CD4-positive, alpha-beta T cell treated with Interleukin-4 for 1 hour (primary cell): ENCODE data around the gene CHI3L1.

Experiments
- DNase-seq, 2 donors: peaks; one replicate each; pipeline ENCODE4 v3.0.0-alpha.2; 2020 to 2022

The CHI3L1 gene

DNA sequence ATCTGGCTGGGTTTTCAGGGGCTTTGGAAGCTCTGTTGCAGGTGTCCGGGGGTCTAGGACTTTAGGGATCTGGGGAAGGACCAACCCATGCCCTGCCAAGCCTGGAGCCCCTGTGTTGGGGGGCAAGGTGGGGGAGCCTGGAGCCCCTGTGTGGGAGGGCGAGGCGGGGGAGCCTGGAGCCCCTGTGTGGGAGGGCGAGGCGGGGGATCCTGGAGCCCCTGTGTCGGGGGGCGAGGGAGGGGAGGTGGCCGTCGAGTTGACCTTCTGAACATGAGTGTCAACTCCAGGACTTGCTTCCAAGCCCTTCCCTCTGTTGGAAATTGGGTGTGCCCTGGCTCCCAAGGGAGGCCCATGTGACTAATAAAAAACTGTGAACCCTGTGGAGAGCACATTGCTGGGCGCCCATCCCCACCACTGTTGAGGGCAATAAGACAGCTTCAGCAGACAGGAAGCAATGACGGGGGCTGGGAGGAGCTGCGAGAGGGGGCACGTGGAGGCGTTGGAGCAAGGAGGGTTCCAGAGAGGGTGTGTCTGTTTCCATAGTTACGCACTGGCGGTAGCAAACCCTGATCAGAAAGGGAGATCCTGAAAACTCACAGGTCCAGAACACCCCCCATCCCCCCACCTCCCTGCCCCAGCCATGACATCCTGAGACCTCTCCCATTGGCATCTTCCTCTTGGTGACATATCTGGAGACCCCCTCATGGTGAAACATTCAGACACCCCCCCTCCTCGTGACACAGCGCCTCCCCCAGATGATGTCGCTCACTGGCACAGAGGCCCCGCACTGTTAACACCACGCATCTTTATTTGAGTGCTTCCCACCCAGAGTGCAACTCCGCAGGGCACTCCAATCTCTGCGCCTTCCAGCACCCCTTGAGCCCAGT lies 19.2 kb downstream of the CHI3L1 start:
- DNase-seq, result no peak

DNA sequence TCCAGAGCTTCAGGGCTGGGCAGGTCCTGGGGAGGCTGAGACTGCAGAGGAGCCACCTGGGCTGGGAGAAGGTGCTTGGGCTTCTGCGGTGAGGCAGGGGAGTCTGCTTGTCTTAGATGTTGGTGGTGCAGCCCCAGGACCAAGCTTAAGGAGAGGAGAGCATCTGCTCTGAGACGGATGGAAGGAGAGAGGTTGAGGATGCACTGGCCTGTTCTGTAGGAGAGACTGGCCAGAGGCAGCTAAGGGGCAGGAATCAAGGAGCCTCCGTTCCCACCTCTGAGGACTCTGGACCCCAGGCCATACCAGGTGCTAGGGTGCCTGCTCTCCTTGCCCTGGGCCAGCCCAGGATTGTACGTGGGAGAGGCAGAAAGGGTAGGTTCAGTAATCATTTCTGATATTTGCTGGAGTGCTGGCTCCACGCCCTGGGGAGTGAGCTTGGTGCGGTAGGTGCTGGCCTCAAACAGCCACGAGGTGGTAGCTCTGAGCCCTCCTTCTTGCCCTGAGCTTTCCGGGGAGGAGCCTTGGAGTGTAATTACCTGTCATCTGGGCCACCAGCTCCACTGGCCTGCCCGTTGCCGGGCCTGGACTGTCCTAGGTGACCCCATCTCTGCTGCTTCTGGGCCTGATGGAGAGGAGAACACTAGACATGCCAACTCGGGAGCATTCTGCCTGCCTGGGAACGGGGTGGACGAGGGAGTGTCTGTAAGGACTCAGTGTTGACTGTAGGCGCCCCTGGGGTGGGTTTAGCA lies 20.1 kb downstream of the CHI3L1 start:
- DNase-seq, result no peak

DNA sequence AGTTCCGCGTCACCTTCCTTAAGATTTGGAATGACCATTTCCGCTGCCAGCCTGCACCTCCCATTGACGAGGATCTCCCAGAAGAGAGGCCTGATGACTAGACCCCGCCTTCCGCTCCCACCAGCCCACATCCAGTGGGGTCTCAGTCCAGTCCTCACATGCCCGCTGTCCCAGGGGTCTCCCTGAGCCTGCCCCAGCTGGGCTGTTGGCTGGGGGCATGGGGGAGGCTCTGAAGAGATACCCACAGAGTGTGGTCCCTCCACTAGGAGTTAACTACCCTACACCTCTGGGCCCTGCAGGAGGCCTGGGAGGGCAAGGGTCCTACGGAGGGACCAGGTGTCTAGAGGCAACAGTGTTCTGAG lies 20.7 kb downstream of the CHI3L1 start:
- DNase-seq, result no peak

DNA sequence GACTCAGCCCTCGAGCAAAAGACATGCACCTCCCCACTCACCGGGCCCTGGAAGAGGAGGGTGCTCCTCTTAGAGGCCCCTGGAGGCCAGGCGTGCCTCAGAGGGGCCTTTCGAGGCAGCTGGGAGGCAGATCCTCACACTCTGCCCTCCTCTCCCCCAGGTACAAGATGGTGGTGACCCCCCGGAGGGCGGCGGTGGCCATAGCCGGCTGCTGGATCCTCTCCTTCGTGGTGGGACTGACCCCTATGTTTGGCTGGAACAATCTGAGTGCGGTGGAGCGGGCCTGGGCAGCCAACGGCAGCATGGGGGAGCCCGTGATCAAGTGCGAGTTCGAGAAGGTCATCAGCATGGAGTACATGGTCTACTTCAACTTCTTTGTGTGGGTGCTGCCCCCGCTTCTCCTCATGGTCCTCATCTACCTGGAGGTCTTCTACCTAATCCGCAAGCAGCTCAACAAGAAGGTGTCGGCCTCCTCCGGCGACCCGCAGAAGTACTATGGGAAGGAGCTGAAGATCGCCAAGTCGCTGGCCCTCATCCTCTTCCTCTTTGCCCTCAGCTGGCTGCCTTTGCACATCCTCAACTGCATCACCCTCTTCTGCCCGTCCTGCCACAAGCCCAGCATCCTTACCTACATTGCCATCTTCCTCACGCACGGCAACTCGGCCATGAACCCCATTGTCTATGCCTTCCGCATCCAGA lies 21.3 kb downstream of the CHI3L1 start:
- no peak for DNase-seq

DNA sequence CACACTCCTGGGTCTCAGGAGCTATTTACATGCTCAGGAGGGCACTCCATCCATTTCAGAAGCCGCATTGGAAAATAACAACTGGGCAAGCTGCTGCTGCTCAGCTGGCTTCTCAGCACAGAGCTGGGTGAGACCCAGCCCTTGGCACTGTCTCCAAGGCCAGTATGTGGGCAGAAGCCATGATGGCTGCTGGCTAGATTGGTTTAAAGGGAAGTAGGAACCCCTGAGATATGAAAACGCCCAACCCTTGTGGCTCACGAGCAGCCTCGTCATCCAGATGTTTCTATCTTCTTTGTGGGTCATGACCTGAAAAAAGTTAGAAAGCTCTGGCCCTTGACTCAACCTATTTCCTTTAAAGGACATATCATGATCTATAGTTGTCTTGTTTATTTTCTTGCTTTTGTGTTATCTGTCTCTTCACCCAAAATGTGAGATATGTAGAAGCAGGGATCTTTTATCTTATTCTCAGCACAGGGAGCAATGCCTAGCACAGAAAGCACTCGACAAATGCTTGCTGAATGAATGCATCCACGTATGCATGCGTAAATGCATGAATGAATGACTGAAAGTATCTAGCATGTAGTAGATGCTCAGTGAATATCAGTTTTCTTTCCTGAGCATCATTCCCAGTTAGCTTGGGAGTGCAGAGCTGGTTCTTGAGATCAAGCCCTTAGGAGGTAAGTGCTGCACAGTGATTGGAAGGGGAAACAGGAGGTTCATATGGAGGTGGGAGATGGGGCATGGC lies 22.4 kb downstream of the CHI3L1 start:
- DNase-seq, result peak in 1 of 2 donors; percentile 19

DNA sequence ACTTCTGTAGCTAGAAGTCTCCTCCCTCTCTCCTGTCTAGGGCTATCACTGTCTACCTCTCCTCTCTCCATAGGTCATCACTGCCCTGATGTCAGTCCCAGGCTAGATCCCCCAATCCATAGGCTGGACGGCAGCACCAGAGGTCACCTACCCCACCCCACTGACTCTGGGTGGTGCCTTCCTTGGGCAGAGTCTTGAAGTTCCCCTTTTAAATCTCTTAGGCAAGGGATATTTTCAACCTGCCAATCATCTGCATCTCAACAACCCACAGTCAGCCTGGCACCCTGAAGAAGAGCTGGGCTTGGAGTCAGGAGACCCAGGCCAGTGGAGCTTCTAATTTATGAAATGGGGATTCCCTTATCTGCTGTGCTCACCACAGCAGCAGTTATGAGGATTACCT lies 24.1 kb downstream of the CHI3L1 start:
- DNase-seq, result no peak

DNA sequence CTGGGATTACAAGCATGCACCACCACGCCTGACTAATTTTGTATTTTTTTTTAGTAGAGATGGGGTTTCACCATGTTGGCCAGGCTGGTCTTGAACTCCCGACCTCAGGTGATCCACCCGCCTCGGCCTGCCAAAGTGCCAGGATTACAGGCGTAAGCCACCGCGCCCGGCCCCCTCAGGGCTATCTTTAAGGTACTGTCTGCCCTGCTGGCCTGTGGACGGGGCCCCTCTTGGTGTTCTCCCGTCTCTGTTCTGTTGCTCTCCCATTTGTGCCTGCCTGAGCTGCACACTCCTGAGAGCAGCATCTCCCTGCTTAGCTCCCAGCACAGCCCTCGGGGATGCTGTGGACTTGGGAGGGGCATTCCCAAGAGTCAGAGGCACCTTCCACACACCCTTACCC lies 24.8 kb downstream of the CHI3L1 start:
- DNase-seq, result no peak

DNA sequence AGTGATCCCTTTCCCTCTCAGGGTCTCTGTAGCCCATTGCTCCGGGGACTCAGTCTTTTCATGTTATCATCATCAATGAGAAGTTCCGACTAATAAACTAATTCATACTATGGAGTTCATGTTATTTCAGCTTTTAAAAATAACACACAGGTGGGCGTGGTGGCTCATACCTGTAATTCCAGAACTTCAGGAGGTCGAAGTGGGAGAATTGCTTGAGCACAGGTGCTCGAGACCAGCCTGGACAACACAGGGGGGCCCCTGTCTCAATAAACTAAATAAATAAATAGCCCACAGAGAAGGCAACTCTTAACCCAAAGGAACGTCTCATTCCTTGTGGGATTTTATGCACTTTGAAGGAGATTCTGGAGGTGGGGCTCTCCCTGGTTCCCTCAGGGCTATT lies 25.3 kb downstream of the CHI3L1 start:
- no peak for DNase-seq

DNA sequence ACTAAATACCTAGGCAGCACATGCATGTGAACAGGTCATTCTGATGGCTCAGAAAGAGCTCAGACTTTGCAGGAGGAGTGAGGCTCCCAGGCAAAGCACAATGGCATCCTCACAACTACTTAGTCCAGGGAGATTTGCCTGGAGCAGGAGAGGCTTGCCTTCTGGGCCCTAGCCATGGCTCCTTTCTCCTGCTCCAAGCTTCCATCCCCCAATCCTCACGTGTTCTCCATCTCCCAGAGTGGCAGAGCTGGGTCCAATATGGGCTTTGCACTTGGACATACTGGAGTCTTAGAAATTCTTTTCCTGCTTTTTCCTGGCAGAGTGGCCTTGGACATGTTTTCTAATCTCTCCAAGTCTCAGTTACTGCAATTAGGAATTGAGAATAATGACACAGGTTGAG lies 26.7 kb downstream of the CHI3L1 start:
- DNase-seq, result no peak

DNA sequence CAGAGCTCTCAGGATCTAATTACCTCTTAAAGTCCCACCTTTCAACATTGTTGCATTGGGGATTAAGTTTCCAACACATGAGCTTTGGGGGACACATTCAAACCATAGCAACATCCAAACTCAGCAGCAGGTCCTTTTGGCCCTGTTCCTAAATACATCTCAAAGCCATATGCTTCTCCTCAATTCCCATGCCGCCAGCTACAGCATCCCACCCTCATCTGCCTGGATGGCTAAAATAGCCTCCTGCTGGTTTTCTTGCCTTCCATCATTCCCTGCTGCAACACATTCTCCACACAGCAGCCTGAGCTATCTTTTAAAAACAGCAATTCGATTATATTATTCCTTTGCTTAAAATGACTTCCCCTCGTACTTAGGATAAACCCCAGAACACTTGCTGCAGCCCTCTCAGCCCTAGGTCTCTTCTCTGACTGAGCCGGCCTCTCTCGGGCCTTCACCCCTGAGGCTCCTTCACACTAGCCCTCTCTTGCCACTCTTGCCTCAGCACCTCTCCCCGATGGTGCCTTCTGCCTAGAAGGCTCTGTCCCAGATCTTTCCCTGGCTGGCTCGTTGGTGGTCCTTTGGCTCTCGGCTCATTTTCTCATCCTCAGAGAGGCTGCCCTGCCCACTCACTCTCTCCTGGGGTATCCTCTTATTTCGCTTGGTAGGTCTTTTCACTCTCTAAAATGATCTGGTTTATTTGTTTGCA lies 27.4 kb downstream of the CHI3L1 start:
- no peak for DNase-seq

DNA sequence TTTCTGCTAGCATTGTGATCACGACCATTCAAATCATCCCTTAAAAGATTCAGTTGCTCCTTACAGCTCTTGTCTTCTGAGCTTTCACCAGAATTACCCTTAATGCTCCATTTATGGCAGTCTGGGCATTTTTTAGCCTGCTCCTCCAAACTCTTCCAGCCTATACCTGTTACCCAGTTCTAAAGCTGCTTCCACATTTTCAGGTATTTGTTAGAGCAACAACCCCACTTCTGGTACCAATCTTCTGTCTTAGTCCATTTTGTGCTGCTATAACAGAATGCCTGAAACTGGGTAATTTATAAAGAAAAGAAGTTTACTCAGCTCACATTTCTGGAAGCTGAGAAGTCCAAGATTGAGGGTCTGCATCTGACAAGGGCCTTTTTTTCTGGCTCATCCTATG lies 28.1 kb downstream of the CHI3L1 start:
- DNase-seq, result no peak

DNA sequence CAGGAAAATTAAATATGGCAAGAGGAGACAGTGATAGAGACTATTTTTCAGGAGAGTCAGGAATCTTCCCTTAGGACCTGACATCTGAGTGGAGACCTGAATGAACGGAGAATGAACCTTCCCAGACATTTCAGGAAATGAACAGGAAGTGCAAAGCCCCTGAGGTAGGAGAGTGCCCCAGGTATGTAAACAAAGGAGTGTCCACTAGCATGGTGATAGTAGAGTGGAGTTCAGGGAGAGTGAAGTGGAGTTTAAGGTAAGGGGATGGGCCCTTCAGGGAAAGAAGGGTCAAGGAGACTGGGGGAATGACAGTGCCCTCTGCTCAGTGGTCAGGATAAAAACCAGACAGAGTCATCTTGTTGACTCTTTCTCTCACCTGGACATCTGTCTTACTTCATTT lies 30.2 kb downstream of the CHI3L1 start:
- DNase-seq, result no peak

DNA sequence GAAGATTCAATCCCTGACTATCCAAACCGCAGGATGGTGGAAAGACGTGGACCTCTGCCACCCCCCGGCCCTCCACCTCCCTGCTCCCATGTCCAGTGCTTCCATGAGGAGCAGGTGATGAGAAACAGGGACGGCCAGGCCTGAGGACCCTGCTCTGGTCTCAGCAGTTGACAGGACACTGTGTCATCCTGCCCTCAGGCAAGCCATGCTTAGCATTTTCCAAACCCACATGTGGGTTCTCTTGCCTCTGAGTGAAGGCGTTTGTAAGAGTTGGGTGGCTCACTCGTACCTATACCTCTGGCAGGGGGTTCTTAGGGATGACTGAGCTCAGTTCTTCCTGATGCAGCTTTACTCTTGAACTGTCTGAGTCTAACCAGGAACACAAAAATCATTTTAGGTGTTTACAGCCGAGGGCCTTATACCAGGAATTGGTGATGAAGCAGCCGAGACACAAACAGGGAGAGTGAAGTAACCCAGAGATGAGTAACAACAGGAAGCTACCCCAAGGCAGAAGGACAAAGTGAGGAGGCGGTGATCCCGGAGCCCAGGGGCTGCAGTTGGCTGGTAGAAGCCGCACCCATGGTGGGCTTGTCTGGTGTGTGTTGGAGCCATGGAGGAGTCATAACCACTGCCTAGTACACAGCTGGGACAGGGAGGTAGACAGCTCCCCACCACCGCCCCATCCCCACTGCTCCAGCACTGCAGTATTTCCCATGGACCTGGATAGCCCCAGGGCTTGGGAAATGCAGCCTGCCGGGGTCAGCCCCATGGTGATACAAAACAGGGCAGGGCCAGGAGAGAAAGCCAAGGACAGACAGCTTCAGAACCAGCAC lies 32.3 kb downstream of the CHI3L1 start:
- DNase-seq, result no peak

DNA sequence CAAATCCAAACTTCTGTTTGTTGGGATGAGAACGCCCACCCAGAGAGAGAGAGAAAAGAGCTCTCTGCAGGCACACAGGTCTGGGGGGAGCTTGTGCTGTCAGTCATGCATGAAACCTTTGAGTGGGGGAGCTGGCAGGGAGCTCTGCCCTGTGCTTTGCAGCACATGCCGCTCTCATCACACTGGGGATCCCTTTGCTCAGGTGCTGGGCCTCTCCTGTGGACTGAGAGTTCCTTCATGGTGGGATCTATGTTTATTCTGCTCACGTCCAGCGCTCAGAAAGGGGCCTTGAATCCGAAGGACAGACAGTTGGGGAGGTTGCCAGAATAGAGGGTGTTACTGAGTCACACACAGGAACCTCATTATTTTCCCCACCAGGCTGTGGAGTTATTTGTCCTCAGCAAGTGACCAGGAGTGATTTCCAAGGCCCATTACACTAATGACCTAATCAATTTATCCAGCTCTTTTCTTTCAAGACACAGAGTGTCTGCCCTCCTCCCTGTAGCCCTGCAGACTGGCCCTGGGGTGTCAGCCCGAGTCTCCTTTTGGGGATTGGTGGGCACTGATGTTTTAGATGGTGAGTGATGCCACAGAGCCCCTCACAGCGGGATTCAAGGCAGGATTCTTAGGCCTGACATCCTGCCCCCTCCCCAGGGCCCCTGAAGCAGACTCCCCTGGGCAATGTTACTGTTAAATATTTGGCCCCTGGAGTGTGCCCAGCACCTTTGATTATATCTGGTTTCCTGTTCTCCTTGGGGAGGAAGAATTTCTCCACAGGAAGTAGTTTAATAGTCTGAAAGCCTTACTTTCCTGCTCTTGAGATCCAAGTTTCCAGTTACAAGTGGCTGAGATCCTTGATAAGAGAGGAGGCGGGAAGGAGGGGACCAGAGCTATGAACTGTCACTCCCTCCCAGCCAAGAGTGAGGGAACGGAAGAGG lies 33.2 kb downstream of the CHI3L1 start:
- no peak for DNase-seq

DNA sequence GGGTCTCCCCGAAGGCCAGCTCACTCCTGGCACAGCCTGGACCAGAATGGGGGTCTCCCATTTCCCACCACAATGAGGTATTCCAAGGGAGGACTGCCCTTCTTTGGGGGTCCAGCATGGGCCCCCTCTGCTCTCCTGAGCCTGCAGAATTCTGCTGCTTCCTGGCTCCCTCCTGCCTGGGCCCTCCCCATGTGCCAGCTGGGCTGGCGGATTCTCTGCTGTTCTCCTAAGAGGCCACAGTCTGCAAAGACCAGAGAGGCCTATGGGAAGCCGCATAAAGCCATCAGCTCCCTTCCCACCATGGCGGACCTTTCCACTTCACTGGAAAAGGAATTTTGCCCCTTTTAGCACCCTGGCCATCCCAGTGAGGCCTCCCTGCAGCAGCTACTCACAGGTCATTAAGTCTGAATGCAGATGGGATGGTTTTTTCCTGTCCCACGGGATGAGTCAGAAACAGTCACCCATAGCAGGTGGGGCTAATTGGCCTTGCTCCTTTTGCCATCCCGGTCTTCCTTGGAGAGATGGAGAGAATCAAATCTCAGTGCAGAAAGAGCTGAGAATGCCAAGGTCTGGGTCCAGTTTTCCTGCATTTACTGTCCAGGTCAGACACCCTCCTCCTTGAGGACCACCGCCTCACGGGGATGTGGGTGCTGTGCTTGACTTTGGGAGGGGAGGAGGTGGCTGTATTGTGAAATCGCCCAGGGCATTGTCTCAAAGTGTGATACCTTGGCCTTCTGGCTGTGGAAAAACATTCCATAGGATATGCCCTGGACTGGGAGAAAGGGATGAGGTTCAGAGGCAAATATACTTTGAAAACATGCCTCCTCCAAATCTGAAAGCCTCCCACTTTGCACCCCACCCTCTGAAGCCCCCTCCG lies 34.1 kb downstream of the CHI3L1 start:
- no peak for DNase-seq

DNA sequence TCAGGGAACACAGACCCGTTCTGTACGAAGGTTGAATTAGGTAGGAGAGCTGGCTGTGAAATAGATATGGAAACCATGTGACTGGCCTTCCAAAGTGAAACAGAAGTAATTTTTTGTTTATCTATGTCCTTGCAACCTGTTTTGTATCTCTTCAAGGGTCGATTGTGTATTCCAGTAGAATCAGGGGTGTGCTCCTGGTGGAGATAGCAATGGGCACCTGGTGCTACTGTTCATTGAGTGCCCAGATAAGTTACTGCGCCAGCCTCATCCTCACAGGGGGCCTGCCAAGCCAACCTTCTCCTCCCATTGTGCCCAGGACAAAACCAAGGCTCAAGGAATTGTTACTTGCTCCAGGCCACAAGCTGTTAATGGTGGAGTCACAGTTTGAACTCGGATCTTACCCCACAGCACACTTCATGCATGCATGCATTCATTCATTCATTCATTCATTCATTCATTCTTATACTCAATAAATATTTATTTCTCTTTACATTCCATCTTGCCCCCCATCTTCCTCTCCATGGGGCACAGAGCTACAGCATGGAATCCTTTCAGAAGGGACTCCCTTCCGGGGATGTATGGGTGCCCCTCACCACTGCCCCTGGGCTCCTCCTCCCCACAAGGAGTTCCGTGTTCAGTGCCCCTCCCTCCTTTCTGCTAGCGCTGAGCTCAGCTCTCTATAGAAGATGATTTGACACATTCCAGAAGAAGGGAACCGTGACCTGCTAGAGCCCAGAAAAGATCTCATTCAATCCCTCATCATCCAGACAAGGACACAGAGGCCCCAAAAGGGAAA lies 34.9 kb downstream of the CHI3L1 start:
- no peak for DNase-seq

DNA sequence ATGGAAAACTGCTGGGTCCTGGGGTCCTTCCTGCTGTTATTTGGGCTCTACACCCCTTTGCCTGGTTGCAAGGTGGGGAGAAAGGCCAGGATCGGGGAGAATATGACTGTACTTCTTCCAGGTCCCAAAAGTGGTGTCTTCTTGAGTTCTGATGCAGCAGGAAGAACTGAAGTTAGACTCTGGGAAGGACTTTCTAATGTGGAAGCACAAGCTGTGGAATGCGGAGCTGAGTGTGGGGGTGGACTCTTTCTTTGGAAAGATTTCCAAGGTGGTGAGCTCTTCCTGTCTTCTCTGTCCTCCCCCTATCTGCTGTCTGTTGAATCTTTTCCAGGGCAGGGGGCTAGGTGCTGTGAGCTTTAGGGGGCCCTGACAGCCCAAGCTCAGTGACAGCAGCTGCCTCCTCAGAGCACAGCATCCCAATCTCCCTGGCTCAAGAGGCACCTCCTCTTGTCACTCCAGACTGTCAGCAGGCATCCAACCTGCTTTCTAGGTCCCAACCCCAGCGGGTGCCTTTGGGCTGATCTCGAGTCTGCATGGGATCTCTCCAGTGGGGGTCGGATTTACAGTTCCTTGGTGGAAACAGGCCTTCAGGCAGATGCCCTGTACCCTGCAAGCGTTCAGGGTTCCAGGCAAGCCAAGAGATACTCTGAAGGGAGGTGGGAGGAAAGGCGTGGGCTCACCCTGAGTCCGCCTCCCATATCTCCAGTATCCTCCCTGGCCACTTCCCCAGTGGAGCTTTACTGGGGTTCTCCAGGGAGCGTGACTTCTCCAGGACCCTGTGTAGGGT lies 35.8 kb downstream of the CHI3L1 start:
- no peak for DNase-seq
